HCT116 (cell line): ENCODE results near the gene MYL4. TPM values are rescaled to one million over a fixed set of nuclear protein-coding genes. Genes with fewer than 3 reads are reported as not detected.

ENCODE experiments used
- ATAC-seq: fragments of 200-7000 bp; cut with Tn5 transposase; 2 replicates; pipeline ENCODE4 v1.9.1; 2020; ENCODE audit warnings: mild to moderate bottlenecking, moderate library complexity
- BruUV-seq: library from RNA; stranded (reverse); fragments of 400-500 nt; replicated peaks from 2 replicates; lab custom pipeline; 2021; lab: Mats Ljungman, UMichigan
- CTCF ChIA-PET: fragments of 300-600 bp; sonication (Branson Sonifier 250); formaldehyde crosslinking; loops from one replicate; lab custom pipeline; 2021; ENCODE audit warnings: antibody characterized with exemption; lab: Charles Lee
- POLR2A ChIA-PET: fragments of 300-600, 350-600 bp; sonication (Branson Sonifier 250); formaldehyde crosslinking; loops from one replicate; lab custom pipeline; 2021; ENCODE audit warnings: antibody characterized with exemption; lab: Charles Lee
- RAD21 ChIA-PET, 2 experiments: fragments of 300-600 bp; sonication (Branson Sonifier 250); formaldehyde crosslinking; loops; one replicate each; lab custom pipeline; 2023; ENCODE audit warnings: low total read pairs in 2 of 2; ENCODE audit not compliant: uncharacterized antibody in 2 of 2, unreplicated experiment in 2 of 2, low non-redundant PET in 1 of 2; lab: Charles Lee
- DNase-seq: peaks from one replicate; pipeline ENCODE4 v3.0.0-alpha.2; 2010; ENCODE audit warnings: low read depth, low spot score
- H2AFZ ChIP-seq: fragments of 200-600 bp; shearing (Covaris generic), sonication (generic); 2 replicates; pipeline ENCODE4 v1.6.1; 2017; ENCODE audit warnings: low read depth, mixed run types, mixed read lengths, antibody characterized with exemption, low read length; ENCODE audit not compliant: poor library complexity, severe bottlenecking
- H3K27ac ChIP-seq: 2 replicates; pipeline ENCODE4 v1.5.1; 2012; ENCODE audit warnings: low read depth, low read length
- H3K27me3 ChIP-seq: fragments of 200-600 bp; sonication (generic); 2 replicates; pipeline ENCODE4 v1.6.1; 2016; ENCODE audit warnings: mixed run types, low read length, mixed read lengths; ENCODE audit not compliant: insufficient read depth
- H3K36me3 ChIP-seq, 2 experiments: fragments of 200-500 bp in 1 of 2; fragments of 200-600 bp in 1 of 2; sonication (Bioruptor generic) in 1 of 2; sonication (generic) in 1 of 2; 2 replicates each; pipeline versions ENCODE4 v1.5.1 to v1.6.1; 2014 to 2016; ENCODE audit warnings: low read length in 2 of 2, inconsistent platforms in 1 of 2, mixed read lengths in 1 of 2, mixed run types in 1 of 2; ENCODE audit not compliant: insufficient read depth in 2 of 2, control insufficient read depth in 1 of 2
- H3K4me1 ChIP-seq, 2 experiments: fragments of 200-600 bp in 1 of 2; sonication (generic) in 1 of 2; 2 replicates each; pipeline versions ENCODE4 v1.5.1 to v1.6.1; 2012 to 2017; ENCODE audit warnings: low read length in 2 of 2, inconsistent platforms in 1 of 2, mild to moderate bottlenecking in 1 of 2, mixed read lengths in 1 of 2, mixed run types in 1 of 2, moderate library complexity in 1 of 2; ENCODE audit not compliant: insufficient read depth in 2 of 2, control insufficient read depth in 1 of 2
- H3K4me2 ChIP-seq: fragments of 200-600 bp; sonication (generic); 2 replicates; pipeline ENCODE4 v1.6.1; 2017; ENCODE audit warnings: mixed run types, low read length, mixed read lengths
- H3K4me3 ChIP-seq, 2 experiments: fragments of 200-600 bp in 1 of 2; sonication (generic) in 1 of 2; replicated peaks in 1 of 2; 2 replicates each; pipeline ENCODE4 v1.5.1; 2011 to 2016; ENCODE audit warnings: low read length in 2 of 2, control low read depth in 1 of 2, low read depth in 1 of 2, mild to moderate bottlenecking in 1 of 2, mixed read lengths in 1 of 2, mixed run types in 1 of 2
- H3K79me2 ChIP-seq: fragments of 200-600 bp; sonication (generic); 2 replicates; pipeline ENCODE4 v1.6.1; 2017; ENCODE audit warnings: mild to moderate bottlenecking, mixed run types, low read length, moderate library complexity, mixed read lengths; ENCODE audit not compliant: insufficient read depth
- H3K9ac ChIP-seq: fragments of 200-600 bp; sonication (generic); 2 replicates; pipeline ENCODE4 v1.6.1; 2016; ENCODE audit warnings: low read length, mixed read lengths
- H3K9me2 ChIP-seq: fragments of 200-600 bp; sonication (generic), shearing (Covaris generic); 2 replicates; pipeline ENCODE4 v1.6.1; 2017; ENCODE audit warnings: mixed run types, mild to moderate bottlenecking, moderate library complexity; ENCODE audit not compliant: insufficient read depth
- H3K9me3 ChIP-seq, 2 experiments: fragments of 200-500 bp in 1 of 2; fragments of 200-600 bp in 1 of 2; sonication (Bioruptor generic) in 1 of 2; sonication (generic) in 1 of 2; 2 replicates each; pipeline ENCODE4 v1.6.1; 2014 to 2017; ENCODE audit warnings: low read length in 2 of 2, mixed read lengths in 2 of 2, inconsistent platforms in 1 of 2, low read depth in 1 of 2, mild to moderate bottlenecking in 1 of 2, mixed run types in 1 of 2, moderate library complexity in 1 of 2; ENCODE audit not compliant: control insufficient read depth in 1 of 2, insufficient read depth in 1 of 2
- H4K20me1 ChIP-seq: fragments of 200-600 bp; sonication (generic), shearing (Covaris generic); 2 replicates; pipeline ENCODE4 v1.6.1; 2017; ENCODE audit warnings: mixed run types, mild to moderate bottlenecking, moderate library complexity; ENCODE audit not compliant: insufficient read depth
- CBX3 ChIP-seq: IDR thresholded peaks from 2 replicates; pipeline ENCODE4 v1.6.1; 2012; ENCODE audit warnings: low read depth
- MAX ChIP-seq: IDR thresholded peaks from 2 replicates; pipeline ENCODE4 v1.6.1; 2012
- POLR2AphosphoS5 ChIP-seq: IDR thresholded peaks from 2 replicates; pipeline ENCODE4 v1.6.1; 2011; ENCODE audit warnings: mild to moderate bottlenecking, low read depth, low read length, moderate library complexity
- RAD21 ChIP-seq: IDR thresholded peaks from 2 replicates; pipeline ENCODE4 v1.6.1; 2012; ENCODE audit warnings: low read depth, mild to moderate bottlenecking
- REST ChIP-seq: IDR thresholded peaks from 2 replicates; pipeline ENCODE4 v1.6.1; 2012; ENCODE audit warnings: low read depth
- intact Hi-C: fragments of 100-400 bp; cut with micrococcal nuclease; formaldehyde crosslinking; loops from 2 replicates; pipeline ENCODE4 v1.10.0; 2022
- total RNA-seq: library from RNA; stranded (reverse); gene quantifications from one replicate; pipeline ENCODE4 v1.2.1, GENCODE V29; 2021; ENCODE audit not compliant: unreplicated experiment

MYL4 gene
- total RNA-seq, 1 experiment from 2014 or later: 0.32 TPM

- TF ChIP-seq REST (no peak), MAX (peak; percentile 73), POLR2AphosphoS5 (peak; percentile 88), RAD21 (no peak)
Measured at GRCh38 chr17:47188876-47189731, 20.0 kb upstream of the MYL4 start, which contains the start of gene CDC27 (continued).

- H3K9ac ChIP-seq: peak overlapping the region; percentile 52
- H3K36me3 ChIP-seq: no peaks in the 10 kb centered on the region
- ATAC-seq: peak; percentile 13
- H3K4me1 ChIP-seq: peaks cover 10 to 15% of the 10 kb centered on the region in 2 experiments; a peak in 3 of 4 replicates
- H3K4me2 ChIP-seq: peak overlapping the region; percentile 84
- H3K27me3 ChIP-seq: no peaks in the 10 kb centered on the region
- BruUV-seq: TSS peak; percentile 94
- H3K4me3 ChIP-seq: peak overlapping the region; percentile 88 to 94
- peak overlapping the region; percentile 30; the same call in 1 of the 2 replicates for H3K27ac ChIP-seq
- peaks cover 43% of the 10 kb centered on the region for H3K79me2 ChIP-seq
- TF ChIP-seq CBX3 (no peak), RAD21 (no peak)
- TF ChIP-seq, all 23 proteins: peak for 0
- Histone ChIP-seq H2AFZ (peak overlapping the region; percentile 65), H4K20me1 (peaks cover 8% of the 10 kb centered on the region; the same call in 1 of the 2 replicates), H3K9me3 (no peaks in the 10 kb centered on the region), H3K9me2 (no peaks in the 10 kb centered on the region)
- POLR2A ChIA-PET: interaction anchor here (1.0 kb wide), 1 partner anchor 9 kb away, joined by 9 read pairs; no protein-coding TSS in a partner anchor
- no peak for DNase-seq
- intact Hi-C loops: no loop called here
- RAD21 ChIA-PET: interaction anchor here in 1 of 2 experiments (0.6 kb wide), 1 partner anchor 21 kb away, joined by 3 read pairs; no protein-coding TSS in a partner anchor
- CTCF ChIA-PET: interaction anchor here (0.9 to 1.3 kb wide), 2 partner anchors 125 to 247 kb away, joined by 4 to 5 read pairs; no protein-coding TSS in a partner anchor
Measured at GRCh38 chr17:47189732-47190237, 19.4 kb upstream of the MYL4 start.
